Lung (tissue), 12 donors: ENCODE results near the gene MYBBP1A. TPM values are rescaled to one million over a fixed set of nuclear protein-coding genes. Genes with fewer than 3 reads are reported as not detected.

Experiments used
- ATAC-seq: fragments of 200-7000 bp; cut with Tn5 transposase; one replicate; pipeline ENCODE4 v1.9.1; 2020; ENCODE audit warnings: moderate number of reproducible peaks; ENCODE audit not compliant: insufficient read depth, low FRiP score
- DNase-seq, 3 donors: peaks; one replicate each; pipeline ENCODE4 v3.0.0-alpha.2; 2013 to 2017
- H3K27ac ChIP-seq, 2 donors: one replicate each; pipeline ENCODE4 v1.5.1; 2013; ENCODE audit warnings: mild to moderate bottlenecking in 2 of 2, moderate library complexity in 2 of 2, control low read depth in 1 of 2, inconsistent platforms in 1 of 2, low read depth in 1 of 2, low read length in 1 of 2
- H3K27me3 ChIP-seq, 3 donors: one replicate each; pipeline ENCODE4 v1.5.1; 2013; ENCODE audit warnings: low read length in 2 of 3; ENCODE audit not compliant: control insufficient read depth in 3 of 3, insufficient read depth in 3 of 3
- H3K36me3 ChIP-seq, 4 donors: one replicate each; pipeline ENCODE4 v1.5.1; 2013; ENCODE audit warnings: low read length in 4 of 4, mild to moderate bottlenecking in 1 of 4, moderate library complexity in 1 of 4; ENCODE audit not compliant: control insufficient read depth in 4 of 4, insufficient read depth in 4 of 4
- H3K4me1 ChIP-seq, 5 donors: one replicate each; pipeline ENCODE4 v1.5.1; 2013; ENCODE audit warnings: low read length in 5 of 5, mild to moderate bottlenecking in 2 of 5, moderate library complexity in 1 of 5; ENCODE audit not compliant: control insufficient read depth in 5 of 5, insufficient read depth in 5 of 5
- H3K4me3 ChIP-seq: one replicate; pipeline ENCODE4 v1.5.1; 2013; ENCODE audit warnings: mild to moderate bottlenecking, control low read depth, moderate library complexity
- H3K9ac ChIP-seq, 2 donors: one replicate each; pipeline ENCODE4 v1.5.1; 2013; ENCODE audit warnings: low read length in 2 of 2, control low read depth in 1 of 2; ENCODE audit not compliant: insufficient read depth in 1 of 2
- H3K9me3 ChIP-seq, 4 donors: one replicate each; pipeline ENCODE4 v1.5.1; 2013; ENCODE audit warnings: low read length in 3 of 4, mild to moderate bottlenecking in 1 of 4, moderate library complexity in 1 of 4; ENCODE audit not compliant: control insufficient read depth in 4 of 4, insufficient read depth in 3 of 4
- CTCF ChIP-seq: IDR thresholded peaks from 2 replicates; pipeline ENCODE4 v1.5.1; 2012; ENCODE audit warnings: mild to moderate bottlenecking; ENCODE audit errors: control extremely low read depth, extremely low read depth
- WGBS, 2 donors: extraction: QIAGEN DNeasy Blood & Tissue Kit; methylation state at CpG; one replicate each; pipeline ENCODE4 v1.1.7; 2013; 5-methylcytosine and 5-hydroxymethylcytosine counted together
- polyA plus RNA-seq, 2 donors: library from polyadenylated mRNA; stranded (reverse); fragments of 200-250 nt; gene quantifications; one replicate each; pipeline ENCODE4 v1.2.1, GENCODE V29; 2013
- total RNA-seq, 2 donors: library from RNA; depleted of rRNA in 1 of 2; stranded (reverse); fragments of >200 nt in 1 of 2; gene quantifications; one replicate each; pipeline ENCODE4 v1.2.1, GENCODE V29; 2014 to 2021
- donor health status: control.
- donor health status: control.
- donor health status: Bipolar disorder and iron deficiency.
- donor health status: healthy.
- donor health status: DM: yes; HTN: yes; CAD: no.

Gene MYBBP1A
- total and polyA plus RNA-seq, 4 donors, result 21.2 to 71.7 (median 34.4) TPM

GRCh38 chr17:4565209-4566141, 10.3 kb upstream of the MYBBP1A start:
- Histone ChIP-seq H3K4me3 (no peak overlapping the region), H3K4me1 (peaks cover 0 to 11% (median 5%) of the 10 kb centered on the region in 5 donors), H3K36me3 (no peaks in the 10 kb centered on the region), H3K27ac (no peak overlapping the region), H3K9ac (peak overlapping the region in 1 of 2 donors; percentile 34), H3K9me3 (no peaks in the 10 kb centered on the region), H3K27me3 (no peaks in the 10 kb centered on the region)
- DNase-seq, result peak; percentile 73 to 89 (median 84)
- WGBS, 2 donors, result 35 to 37% methylated on average over 16 of the region's 16 CpGs
- ATAC-seq, result peak; percentile 87
- TF ChIP-seq CTCF, result peak; percentile 78

GRCh38 chr17:4562015-4562969, 7.1 kb upstream of the MYBBP1A start:
- no peak overlapping the region for H3K4me3 ChIP-seq
- 74 to 79% methylated on average over 8 of the region's 8 CpGs for WGBS, 2 donors
- TF ChIP-seq CTCF, result no peak
- no peaks in the 10 kb centered on the region for H3K27me3 ChIP-seq
- H3K27ac ChIP-seq, result no peak overlapping the region
- H3K36me3 ChIP-seq, result no peaks in the 10 kb centered on the region
- ATAC-seq, result no peak
- H3K9me3 ChIP-seq, result no peaks in the 10 kb centered on the region
- peaks cover 0 to 11% (median 6%) of the 10 kb centered on the region in 5 donors for H3K4me1 ChIP-seq
- no peak overlapping the region for H3K9ac ChIP-seq
- no peak for DNase-seq

GRCh38 chr17:4560837-4561256, 5.7 kb upstream of the MYBBP1A start:
- no peak for ATAC-seq
- TF ChIP-seq CTCF, result no peak
- 66 to 85% methylated on average over 11 of the region's 11 CpGs for WGBS, 2 donors
- peak in 2 of 3 donors; percentile 48 to 75 for DNase-seq
- Histone ChIP-seq H3K36me3 (no peaks in the 10 kb centered on the region), H3K4me3 (no peak overlapping the region), H3K4me1 (peaks cover 0 to 11% (median 9%) of the 10 kb centered on the region in 5 donors), H3K9ac (no peak overlapping the region), H3K27ac (no peak overlapping the region), H3K9me3 (no peaks in the 10 kb centered on the region), H3K27me3 (no peaks in the 10 kb centered on the region)
